Activated T-cell treated with anti-CD3 and anti-CD28 coated beads for 1 hour (primary cell): ENCODE measurements around the gene LHFPL2.

Source experiments
- DNase-seq: peaks from one replicate; pipeline ENCODE4 v3.0.0-alpha.2; 2020; ENCODE audit warnings: low read depth

Gene LHFPL2

DNA sequence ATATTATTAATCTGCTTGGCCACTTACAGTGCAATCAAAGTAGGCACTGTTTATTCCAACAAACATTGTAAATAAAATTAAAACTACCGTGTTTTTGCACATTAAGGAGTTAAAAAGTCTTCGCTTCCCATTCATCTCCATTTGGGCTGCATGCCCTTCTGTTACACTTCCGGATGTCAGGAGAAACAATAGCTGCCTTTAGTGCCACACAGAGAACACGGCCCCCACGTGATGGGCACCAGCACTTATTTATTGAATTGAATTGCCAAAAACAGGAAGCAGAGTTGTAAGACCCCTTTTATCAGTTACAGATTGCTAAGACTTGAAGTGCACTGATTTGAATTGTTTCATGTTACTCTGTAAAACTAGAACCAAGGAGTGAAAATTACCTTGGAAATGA lies 80.4 kb downstream of the LHFPL2 start:
- DNase-seq, result no peak

DNA sequence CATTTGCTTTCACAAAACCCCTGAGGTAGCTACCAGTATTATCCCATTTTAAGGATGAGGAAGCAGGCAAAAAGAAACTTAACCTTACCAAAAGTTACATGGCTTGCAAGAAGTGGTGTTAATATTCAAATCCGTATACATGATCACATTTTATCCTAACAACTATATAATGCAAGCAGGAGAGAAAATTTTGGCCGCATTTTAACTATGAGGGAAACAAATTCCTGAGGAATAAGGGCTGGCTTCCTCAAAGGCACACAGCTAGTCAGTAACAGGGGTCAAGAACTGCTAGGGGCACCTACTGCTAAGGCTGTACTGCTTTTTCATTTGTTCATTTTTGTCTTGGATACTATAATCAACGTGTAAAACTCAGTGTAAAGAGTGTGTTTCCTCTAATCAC lies 81.0 kb downstream of the LHFPL2 start:
- DNase-seq, result no peak

DNA sequence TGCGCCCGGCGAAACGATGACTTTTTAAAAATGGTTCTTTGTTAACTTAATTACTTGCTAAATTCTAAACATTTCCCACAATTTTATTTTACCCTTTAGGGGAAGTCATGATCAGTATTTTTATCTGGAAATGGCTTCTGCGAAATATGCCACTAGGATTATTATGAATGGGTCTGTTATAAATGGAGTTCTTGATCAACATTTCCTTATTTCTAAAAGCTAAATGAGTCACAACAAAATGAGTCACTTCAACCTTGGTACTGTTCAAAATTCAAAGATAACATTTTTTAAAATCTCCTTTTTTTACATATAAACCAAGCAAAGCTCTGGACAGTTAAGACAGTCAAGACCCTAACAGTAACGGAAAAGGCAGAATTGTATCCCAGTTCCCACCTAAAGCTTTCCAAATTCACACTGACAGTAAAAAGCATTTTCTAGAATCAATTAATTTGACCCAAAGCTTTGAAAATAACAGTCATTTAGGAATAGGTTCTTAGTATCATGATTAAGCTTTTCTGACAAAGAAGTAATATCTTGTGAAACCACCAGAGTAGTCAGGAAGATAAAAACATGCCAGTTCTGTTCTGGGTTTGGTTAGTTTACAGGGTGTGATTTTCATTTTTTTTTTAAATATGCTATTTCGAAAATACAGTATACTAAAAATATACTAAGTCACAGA lies 81.7 kb downstream of the LHFPL2 start:
- no peak for DNase-seq

DNA sequence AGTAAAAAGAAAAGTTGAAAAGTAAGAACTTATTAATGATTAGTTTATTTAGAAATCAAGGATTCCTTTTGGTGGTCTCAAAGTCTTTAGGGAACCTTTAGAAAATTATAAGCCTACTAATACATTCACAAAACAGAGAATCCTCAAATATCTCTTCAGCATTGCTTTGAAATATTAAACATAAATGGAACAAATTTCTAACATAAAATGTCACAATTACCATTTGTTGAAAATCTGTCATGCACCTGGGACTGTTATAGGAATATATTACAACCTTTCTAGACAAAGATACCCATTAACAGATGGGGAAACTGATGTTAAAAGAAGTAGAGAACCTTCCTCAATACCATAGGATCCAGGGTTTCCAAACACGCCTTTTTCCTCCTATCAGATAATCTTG lies 83.2 kb downstream of the LHFPL2 start:
- no peak for DNase-seq

DNA sequence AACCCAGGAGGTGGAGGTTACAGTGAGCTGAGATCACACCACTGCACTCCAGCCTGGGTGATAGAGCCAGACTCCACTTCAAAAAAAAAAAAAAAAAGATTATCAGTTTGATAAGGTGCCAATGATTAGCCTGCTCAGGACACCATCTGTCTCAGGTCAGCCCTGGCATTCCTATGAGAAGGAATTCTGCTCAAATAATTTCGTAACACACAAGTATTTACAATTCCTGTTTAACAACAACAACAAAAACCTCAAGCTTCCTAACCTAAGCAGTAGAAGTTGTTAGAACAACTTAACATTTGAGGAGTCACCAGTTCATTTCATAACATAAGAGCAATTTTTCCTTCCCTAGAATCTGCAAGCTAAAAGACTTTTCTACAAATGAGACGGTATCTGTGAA lies 85.0 kb downstream of the LHFPL2 start:
- no peak for DNase-seq

DNA sequence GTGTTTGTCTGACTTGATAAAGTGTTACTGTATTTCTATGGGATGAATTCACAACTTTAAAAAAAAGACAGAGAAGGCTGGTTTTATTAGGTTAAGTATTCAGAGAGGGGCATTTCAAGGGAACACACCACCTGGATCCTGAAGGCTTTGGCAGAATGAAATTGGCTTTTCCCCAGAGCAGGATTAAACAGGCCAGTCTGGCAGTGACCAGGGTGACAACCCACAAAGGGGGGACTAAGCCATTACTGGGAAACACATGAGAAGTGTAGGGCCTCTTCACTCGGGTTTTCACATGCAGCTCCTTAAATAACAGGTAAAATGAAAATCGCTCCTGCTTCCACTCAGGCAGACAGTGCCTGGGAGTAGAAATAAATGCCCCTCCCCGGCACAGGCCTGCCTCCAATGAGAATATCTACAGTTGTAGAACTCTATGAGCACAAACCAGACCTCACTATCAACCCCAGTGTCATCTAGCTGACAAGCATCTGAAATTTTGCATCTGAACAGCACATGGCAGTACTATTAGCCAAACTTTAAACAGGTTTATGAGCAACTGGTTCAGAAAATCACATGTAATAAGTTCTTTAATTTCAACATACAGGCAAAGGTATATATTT lies 85.8 kb downstream of the LHFPL2 start:
- no peak for DNase-seq

- DNase-seq, result no peak
These were observed 86.6 kb downstream of the LHFPL2 start for GRCh38 chr5:78562001-78562400.

DNA sequence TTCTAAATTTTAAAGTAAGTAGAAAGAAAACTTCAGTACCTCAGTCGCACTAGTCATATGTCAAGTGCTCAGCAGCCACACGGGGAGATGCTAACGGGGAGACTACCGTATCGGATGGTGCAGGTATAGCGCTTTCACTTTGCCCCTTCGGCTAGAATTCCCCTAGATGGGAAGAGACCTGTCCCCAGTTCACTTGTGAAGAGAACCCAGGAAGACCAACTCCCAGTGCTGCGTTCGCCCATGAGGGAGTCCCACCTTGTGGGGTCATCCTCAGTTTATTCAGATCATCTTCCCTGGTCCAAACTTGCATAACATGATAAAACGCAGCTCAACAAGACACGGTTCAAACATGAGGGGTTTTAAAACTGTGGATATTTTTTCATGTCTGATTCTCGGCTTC lies 87.3 kb downstream of the LHFPL2 start:
- no peak for DNase-seq

DNA sequence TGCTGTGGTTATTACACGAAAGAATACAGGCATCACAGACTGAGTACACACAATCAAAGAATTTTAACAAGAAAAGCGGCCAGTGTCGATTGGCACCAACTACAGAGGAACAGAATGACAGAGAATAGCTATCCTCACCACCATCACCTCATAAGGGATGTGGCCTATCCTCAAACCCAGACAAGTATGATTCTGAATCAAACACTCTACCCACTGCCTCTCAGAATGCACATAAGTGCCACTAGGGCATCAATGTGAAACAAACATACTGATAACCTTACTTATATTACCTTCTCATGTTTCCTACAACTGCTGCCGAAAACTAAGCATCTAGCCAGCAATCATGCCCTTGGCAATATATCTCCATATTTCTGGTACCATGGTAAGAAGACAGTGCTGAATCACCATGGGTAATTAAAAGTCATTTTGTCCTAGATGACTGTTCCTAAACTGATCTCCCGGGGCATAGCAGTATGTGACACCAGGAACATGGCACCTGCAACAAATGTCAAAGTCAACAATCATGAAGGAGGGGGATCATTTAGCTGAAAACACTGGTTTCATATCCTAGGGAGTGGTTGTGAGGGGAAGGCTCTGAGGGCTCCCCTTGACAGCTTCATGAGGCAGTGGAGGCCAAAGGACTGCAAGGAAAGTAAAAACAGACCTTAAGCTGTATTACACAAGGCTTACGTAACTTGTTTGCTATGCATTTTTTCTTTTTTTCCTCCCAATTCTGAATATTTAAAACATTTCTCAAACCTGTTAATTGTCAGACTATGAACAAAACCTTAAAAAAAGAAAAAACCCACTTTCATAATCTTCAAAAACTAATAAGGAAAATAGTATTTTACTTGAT lies 88.3 kb downstream of the LHFPL2 start:
- DNase-seq, result no peak

GRCh38 chr5:78557601-78558000 lies 91.0 kb downstream of the LHFPL2 start:
- no peak for DNase-seq

DNA sequence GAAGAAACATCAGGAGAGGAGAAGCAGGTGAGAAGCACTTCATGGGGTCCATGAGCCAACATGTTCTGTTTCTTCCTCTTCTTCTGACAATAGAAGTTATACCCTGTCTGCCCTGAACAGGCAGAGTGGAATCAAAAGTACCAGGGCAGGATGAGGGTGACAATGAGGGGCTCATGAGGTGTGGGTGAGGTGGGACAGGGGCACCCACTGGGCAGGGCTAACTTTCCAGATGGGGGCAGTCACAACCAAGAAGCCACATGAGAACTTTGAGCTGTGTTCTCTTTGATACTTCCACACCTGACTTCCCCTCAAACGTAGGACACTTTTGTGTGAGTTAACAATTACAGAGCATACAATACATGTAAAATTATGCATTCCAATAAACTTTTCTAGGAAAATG lies 92.7 kb downstream of the LHFPL2 start:
- no peak for DNase-seq

GRCh38 chr5:78554670-78555069 lies 93.9 kb downstream of the LHFPL2 start:
- no peak for DNase-seq

- DNase-seq, result no peak
These were observed 94.8 kb downstream of the LHFPL2 start for GRCh38 chr5:78553580-78554353.

GRCh38 chr5:78552729-78553342 lies 95.7 kb downstream of the LHFPL2 start:
- DNase-seq, result no peak

- DNase-seq, result no peak
These were observed 97.7 kb downstream of the LHFPL2 start for GRCh38 chr5:78550891-78551290.

GRCh38 chr5:78549043-78549442 lies 99.5 kb downstream of the LHFPL2 start:
- DNase-seq, result no peak

DNA sequence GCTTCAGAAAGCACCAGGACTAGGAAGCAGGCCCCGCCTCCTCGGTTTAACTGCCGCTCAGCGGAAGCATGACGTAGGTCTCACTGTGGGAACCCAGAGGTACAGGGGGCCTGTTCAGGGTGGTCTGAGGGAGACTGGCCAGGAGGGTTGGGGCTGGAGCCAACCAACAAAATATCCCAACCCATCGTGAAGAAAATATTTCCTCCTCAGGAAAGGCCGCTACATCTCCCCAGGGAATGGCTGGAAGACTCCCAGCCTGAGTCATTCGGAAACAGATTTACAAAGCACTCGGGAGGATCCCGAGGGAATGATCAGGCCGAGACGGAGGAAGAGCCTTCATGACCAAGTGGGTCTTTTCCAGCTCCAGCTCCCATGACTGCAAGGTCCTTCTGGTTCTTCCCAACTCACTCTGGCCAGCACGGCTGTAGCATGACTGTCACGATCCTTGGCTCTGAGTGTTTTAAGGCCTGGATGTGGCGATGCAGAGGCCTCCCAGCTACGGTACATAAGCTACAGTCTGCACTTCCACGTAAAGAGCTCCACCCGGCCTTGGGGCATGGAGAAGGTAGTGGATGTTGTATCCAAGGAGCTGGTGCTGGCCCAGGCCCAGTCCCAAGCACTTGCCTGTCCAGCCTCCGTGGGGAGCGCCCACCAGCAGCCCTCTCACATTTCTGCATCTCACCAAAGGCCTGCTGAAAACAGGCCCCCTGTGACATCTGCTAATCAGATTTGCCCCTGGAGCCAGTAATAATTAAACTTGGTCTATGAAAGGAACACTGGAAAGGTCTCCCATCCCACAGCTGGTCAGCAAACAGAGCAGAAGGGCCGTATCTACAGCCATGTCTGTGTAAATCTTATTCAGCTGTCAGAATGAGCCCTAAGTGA lies 100.6 kb downstream of the LHFPL2 start:
- no peak for DNase-seq

DNA sequence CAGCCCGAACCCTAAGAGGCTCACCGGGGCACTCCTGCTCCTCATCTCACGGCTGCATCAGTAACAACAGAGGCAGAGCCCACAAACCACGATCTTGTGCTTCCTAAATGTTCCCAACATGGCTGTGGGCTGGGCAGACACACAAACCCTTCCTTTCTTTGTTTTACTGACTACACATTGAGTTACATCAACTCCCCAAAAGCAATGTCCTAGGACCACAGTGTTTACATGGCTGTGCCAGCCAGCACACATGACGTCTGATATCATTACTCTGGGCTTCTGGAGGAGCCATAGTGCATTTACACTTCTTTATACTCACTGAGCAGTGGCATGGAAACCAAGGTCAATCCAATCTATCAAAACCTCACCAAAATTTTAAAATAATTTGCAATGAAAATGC lies 101.4 kb downstream of the LHFPL2 start:
- DNase-seq, result no peak

DNA sequence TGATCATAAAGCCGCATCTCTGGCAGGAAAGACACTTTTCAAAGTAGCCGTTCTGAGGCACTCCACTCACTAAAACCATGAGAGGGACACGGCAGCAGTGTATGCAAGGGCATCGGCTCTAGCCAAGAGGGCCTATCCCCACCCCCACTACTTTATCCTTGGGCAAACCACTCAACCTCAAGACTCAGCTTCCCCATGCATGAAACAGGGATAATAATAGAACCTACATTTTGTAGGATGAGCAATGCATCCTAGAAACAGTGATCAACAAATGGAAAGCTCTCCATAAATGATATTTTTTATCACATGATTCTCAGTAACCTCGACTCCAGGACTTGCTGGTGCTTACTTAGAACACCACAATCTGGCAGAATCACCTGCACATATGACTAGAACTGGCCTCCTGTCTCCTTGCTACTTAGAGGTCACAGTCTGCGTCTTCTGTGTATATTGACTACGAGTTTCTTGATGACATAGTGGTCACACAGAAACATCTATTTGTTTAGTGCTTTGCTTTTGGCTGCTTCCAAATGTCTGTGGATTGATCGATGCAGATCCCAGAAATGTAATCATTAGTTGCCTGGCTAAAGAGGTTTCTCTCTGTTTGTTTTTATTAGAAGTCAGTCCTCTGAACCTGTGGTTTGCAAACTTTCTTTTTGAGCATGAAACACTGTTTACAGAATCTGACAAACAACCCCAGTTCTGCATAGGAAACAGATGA lies 102.1 kb downstream of the LHFPL2 start:
- no peak for DNase-seq

DNA sequence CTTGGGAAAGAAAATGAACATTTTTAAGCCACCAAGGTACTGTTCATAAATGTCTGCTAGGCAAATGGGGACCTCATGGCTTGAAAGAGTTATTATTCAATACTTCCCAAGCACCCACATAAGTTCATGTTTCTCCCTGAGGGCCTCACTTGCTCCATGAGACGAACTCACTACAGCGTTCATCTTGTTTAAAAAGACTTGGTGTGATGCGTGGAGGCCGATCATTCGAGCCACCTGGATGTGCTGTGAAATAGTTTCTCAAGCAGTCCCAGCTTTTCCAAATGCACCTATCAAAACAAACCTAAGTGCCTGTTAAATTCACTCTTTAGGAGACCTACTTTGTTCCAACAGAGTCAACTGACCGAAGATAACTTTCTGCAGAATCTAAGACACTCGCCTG lies 103.2 kb downstream of the LHFPL2 start:
- no peak for DNase-seq
